GM18951 (cell line): ENCODE results near the gene PGF.

Experiments used
- POLR2A ChIP-seq: IDR thresholded peaks from 4 replicates; pipeline ENCODE4 v1.6.1; 2011; ENCODE audit warnings: mild to moderate bottlenecking; ENCODE audit not compliant: insufficient read length, insufficient read depth; ENCODE audit errors: extremely low read depth
- in situ Hi-C: fragments of 300-500 bp; cut with MboI; formaldehyde crosslinking; loops from one replicate; pipeline ENCODE4 v1.12.0; 2022; ENCODE audit warnings: low sequenced_read_pairs, mixed read lengths, inconsistent platforms; ENCODE audit not compliant: unreplicated experiment

PGF gene

GRCh38 chr14:74936731-74937130 is 18.7 kb downstream of the PGF start:
- TF ChIP-seq POLR2A, result no peak
- in situ Hi-C loops, result loop anchor here (10.0 kb wide), 1 partner anchor 148 kb away; no protein-coding TSS in a partner anchor

DNA sequence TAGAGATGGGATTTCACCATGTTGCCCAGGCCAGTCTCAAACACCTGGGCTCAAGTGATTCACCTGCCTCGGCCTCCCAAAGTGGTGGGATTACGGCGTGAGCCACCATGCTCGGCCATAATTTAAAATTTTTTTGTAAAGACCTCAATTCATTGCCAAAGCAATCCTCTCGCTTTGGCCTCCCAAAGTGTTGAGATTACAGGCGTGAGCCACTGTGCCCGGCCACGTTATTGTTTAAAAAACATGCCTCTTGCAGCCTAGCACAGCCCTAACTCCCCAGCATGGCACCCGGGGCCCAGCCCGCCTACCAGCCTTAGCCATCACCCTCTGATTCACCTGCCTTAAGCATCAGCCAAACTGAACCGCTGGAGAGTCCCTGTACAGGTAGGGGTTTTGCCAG is 19.2 kb downstream of the PGF start:
- TF ChIP-seq POLR2A, result no peak

DNA sequence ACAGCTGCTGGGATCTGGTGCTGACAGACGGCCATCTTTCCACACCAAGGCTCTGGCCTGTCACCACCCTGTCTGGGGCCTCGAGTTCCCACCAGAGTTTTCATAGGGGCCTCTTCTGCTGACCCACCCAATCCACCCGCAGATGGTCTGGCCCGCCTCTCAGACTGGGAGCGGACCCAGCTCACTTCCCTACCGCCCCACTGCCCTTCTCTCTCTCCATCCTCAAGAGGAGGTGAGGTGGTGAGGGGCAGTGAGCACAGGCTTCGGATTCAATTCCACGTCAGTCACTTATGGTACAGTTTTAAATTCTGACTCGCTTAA is 20.1 kb downstream of the PGF start:
- in situ Hi-C loops, result loop anchor here (10.0 kb wide), 1 partner anchor 149 kb away; no protein-coding TSS in a partner anchor
- TF ChIP-seq POLR2A, result no peak

More for the DNA sequence above, 19.2 kb downstream of the PGF start:
- in situ Hi-C loops, result loop anchor here (10.0 kb wide), 1 partner anchor 149 kb away; no protein-coding TSS in a partner anchor

DNA sequence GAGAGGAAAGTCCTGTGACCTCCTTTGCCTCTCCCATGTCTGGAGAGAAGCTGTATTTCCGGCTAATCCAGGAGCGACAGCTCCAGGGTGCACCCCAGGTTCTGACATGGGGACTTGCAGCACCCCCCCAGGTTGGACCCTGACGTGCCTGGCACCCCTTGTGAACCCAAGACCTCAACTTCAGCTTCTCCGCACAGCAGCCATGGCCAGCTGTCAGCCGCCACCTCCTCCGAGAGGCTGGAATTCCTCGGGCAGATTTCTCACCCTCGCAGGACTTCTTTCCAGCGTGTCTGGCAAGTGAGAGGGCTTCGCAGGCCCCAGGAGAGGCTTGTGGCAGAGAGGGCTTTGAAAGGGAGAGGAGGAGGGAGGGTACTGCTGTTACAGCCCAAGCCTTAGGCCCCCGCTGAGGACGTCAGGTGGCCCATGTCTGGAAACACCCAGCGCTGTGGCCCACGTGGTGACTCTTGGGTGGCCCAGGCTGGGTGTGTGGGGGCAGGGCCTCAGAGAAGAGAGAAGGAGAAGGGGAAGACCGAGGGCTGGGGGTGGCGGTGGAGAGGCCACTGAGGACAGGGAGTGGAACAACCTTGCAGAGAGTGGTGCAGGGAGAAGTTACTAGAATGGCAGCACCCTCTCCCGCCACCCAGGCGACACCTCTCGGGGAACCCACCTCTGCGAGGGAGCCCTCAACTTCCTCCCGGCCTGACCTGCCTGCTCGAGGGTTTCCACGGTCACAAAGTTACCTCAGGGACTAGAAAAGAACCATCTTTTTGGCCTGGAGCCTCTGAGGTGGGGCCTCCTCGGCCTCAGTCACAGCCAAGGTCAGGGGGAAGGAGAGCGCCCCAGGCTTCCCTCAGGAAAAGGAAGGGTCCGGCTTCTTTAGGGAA is 20.7 kb downstream of the PGF start:
- no peak for TF ChIP-seq POLR2A
- in situ Hi-C loops, result loop anchor here (10.0 kb wide), 1 partner anchor 150 kb away; no protein-coding TSS in a partner anchor

DNA sequence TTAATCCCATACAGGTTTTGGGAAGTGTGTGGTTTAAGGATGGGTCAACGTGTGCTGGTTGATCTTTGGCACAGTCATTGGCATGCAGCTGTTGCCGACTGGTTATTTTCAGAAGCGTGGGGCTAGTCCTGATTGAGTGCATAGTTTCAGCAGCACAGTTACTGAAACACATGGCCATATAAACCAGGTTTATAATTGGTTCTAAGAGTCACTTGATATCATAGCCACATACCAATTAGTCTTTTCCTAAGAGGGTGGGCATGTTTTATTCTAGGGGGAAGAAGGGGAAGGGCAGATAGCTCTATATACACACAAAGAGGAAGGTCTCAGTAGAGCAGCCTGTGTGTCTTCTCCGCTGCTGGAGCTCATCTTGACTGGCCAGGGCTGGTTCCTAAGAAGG is 21.4 kb downstream of the PGF start:
- in situ Hi-C loops, result loop anchor here (10.0 kb wide), 1 partner anchor 151 kb away; no protein-coding TSS in a partner anchor

GRCh38 chr14:74932936-74933335 is 22.5 kb downstream of the PGF start:
- in situ Hi-C loops, result loop anchor here (10.0 kb wide), 1 partner anchor 152 kb away; no protein-coding TSS in a partner anchor

More for the DNA sequence above, 21.4 kb downstream of the PGF start:
- no peak for TF ChIP-seq POLR2A

- no peak for TF ChIP-seq POLR2A
- in situ Hi-C loops, result loop anchor here (10.0 kb wide), 1 partner anchor 152 kb away; no protein-coding TSS in a partner anchor
These were observed 22.9 kb downstream of the PGF start for GRCh38 chr14:74932401-74932901.

DNA sequence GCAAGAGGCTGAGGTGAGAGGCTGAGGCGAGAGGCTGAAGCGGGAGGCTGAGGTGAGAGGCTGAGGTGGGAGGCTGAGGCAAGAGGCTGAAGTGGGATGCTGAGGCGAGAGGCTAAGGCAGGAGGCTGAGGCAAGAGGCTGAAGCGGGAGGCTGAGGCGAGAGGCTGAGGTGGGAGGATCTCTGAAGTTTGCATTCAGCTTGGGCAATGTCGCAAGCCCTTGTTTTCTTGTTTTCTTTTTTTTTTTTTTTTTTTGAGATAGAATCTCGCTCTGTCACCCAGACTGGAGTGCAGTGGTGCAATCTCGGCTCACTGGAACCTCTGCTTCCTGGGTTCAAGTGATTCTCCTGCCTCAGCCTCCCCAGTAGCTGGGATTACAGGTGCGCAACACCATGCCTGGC is 23.7 kb downstream of the PGF start:
- in situ Hi-C loops, result loop anchor here (10.0 kb wide), 1 partner anchor 153 kb away; no protein-coding TSS in a partner anchor

GRCh38 chr14:74929242-74929641 is 26.2 kb downstream of the PGF start:
- no peak for TF ChIP-seq POLR2A
- in situ Hi-C loops, result no loop called here

- TF ChIP-seq POLR2A, result no peak
- in situ Hi-C loops, result no loop called here
These were observed 28.2 kb downstream of the PGF start for GRCh38 chr14:74927225-74927624.

DNA sequence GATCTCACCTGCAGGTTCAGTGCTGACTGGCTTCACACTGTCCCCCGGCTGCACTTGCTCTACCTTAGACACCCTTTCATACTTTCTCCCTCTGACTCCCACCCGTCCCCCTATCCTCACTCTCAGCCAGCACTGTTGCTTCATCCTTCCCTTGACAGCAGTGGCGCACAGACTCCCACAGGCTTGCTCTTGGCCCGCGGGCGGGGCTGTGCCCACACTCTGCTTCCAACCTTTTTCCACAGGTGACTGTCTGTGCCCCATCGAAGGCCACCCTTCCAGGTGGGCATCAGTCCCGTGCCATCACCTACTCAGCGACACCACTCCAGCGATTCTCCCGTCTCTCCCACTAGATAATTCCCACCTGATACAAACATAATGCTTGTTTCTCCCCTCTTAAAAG is 31.3 kb downstream of the PGF start:
- in situ Hi-C loops, result loop anchor here (25.0 kb wide), 1 partner anchor 363 kb away; the partner anchor contains the start of gene FOS
- no peak for TF ChIP-seq POLR2A

DNA sequence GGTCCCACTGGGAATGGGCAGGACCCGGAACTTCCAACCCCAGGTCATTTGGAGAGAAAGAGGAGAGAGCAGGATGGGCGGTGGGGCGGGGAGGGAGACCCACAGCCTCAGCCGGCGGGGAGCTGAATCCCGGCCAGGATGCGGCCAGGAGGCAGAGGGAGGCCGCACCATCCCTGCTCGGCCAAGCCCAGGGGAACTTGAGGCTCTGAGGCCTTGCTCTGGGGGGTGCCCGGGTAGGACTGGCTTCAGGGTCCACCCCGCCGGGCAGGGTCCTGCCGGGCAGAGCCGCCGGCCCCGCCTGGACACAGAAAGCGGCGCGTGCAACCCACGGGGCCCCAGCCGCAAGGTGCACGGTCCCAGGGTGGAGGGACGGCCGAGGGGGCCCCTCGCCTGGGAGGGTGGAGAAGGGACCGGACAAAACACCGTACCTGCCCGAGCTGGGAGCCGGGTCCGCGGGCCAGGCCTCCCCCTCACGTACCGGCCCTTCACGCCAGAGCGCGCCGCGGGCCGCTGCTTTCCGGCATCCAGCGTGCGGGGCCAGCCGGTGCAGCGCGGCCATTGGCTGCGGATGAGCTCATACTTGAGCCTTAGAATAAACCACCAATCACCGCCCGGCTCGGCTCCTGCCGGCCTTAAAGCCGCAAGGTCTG is 32.5 kb downstream of the PGF start, which contains the start of gene RPS6KL1:
Gene RPS6KL1, minus strand, starts transcription at position 509 of the 650 bp plus-strand sequence. CDS start 1,719 bp downstream, outside the sequence.
- TF ChIP-seq POLR2A, result peak; percentile 55
- in situ Hi-C loops, result loop anchor here (25.0 kb wide), 1 partner anchor 364 kb away; the partner anchor contains the start of gene FOS
